HepG2 (cell line): Measurements from ENCODE around the gene TRMT1. TPM values are rescaled to one million over a fixed set of nuclear protein-coding genes. Genes with fewer than 3 reads are reported as not detected.

ENCODE experiments used
- FIP1L1 ChIP-seq: fragments of 200-400 bp; formaldehyde crosslinking; IDR thresholded peaks from 2 replicates; pipeline ENCODE4 v1.6.1; 2018; ENCODE audit warnings: low read depth, mild to moderate bottlenecking, low read length, moderate library complexity, borderline replicate concordance; ENCODE audit not compliant: insufficient read depth
- FLYWCH1 ChIP-seq: sonication (generic); formaldehyde crosslinking; IDR thresholded peaks from 2 replicates; pipeline ENCODE4 v1.8.1; 2023; ENCODE audit warnings: mild to moderate bottlenecking, missing genetic modification reagents
- HNRNPL ChIP-seq: fragments of 200-400 bp; formaldehyde crosslinking; IDR thresholded peaks from 2 replicates; pipeline ENCODE4 v1.6.1; 2017; ENCODE audit warnings: mild to moderate bottlenecking, low read depth, low read length
- IRF2 ChIP-seq: IDR thresholded peaks from 2 replicates; pipeline ENCODE4 v1.6.1; 2018; ENCODE audit warnings: missing genetic modification reagents, missing compliant biosample characterization
- MZF1 ChIP-seq: sonication (generic); formaldehyde crosslinking; IDR thresholded peaks from 2 replicates; pipeline ENCODE4 v1.8.1; 2023; ENCODE audit warnings: mild to moderate bottlenecking, missing genetic modification reagents, borderline replicate concordance
- SAP130 ChIP-seq: IDR thresholded peaks from 2 replicates; pipeline ENCODE4 v1.6.1; 2016; ENCODE audit warnings: low read depth
- TBL1XR1 ChIP-seq: fragments of 150-350 bp; IDR thresholded peaks from 2 replicates; pipeline ENCODE4 v1.6.1; 2014; ENCODE audit warnings: borderline replicate concordance, low read length; ENCODE audit not compliant: partially characterized antibody
- ZNF121 ChIP-seq: sonication (generic); formaldehyde crosslinking; IDR thresholded peaks from 2 replicates; pipeline ENCODE4 v1.5.0; 2020; ENCODE audit warnings: mild to moderate bottlenecking, missing genetic modification reagents
- ZNF207 ChIP-seq: fragments of 450-650 bp; IDR thresholded peaks from 2 replicates; pipeline ENCODE4 v1.6.1; 2016; ENCODE audit warnings: antibody characterized with exemption, borderline replicate concordance
- ZNF235 ChIP-seq: sonication (generic); formaldehyde crosslinking; IDR thresholded peaks from 2 replicates; pipeline ENCODE4 v1.8.1; 2023; ENCODE audit warnings: mild to moderate bottlenecking, missing genetic modification reagents, borderline replicate concordance
- ZNF263 ChIP-seq: sonication (generic); formaldehyde crosslinking; IDR thresholded peaks from 2 replicates; pipeline ENCODE4 v1.4.0; 2020; ENCODE audit warnings: missing genetic modification reagents
- ZNF329 ChIP-seq: sonication (generic); formaldehyde crosslinking; IDR thresholded peaks from 2 replicates; pipeline ENCODE4 v1.9.0; 2021; ENCODE audit warnings: low read depth, mild to moderate bottlenecking, missing genetic modification reagents
- ZNF383 ChIP-seq: sonication (generic); formaldehyde crosslinking; IDR thresholded peaks from 2 replicates; pipeline ENCODE4 v1.4.0; 2020; ENCODE audit warnings: missing genetic modification reagents, mild to moderate bottlenecking, borderline replicate concordance
- ZNF564 ChIP-seq: sonication (generic); formaldehyde crosslinking; IDR thresholded peaks from 2 replicates; pipeline ENCODE4 v1.8.1; 2023; ENCODE audit warnings: mild to moderate bottlenecking, missing genetic modification reagents
- ZNF672 ChIP-seq: sonication (generic); formaldehyde crosslinking; IDR thresholded peaks from 2 replicates; pipeline ENCODE4 v1.8.1; 2022; ENCODE audit warnings: missing genetic modification reagents
- ZNF703 ChIP-seq: sonication (generic); formaldehyde crosslinking; IDR thresholded peaks from 2 replicates; pipeline ENCODE4 v1.5.1; 2020; ENCODE audit warnings: missing genetic modification reagents, mild to moderate bottlenecking, moderate library complexity, borderline replicate concordance
- polyA plus RNA-seq, 8 experiments: library from polyadenylated mRNA; depleted of rRNA in 3 of 8; stranded (reverse) in 7 of 8; unstranded in 1 of 8; fragments of >200 nt; fragmentation: Illumina TruSeq in 4 of 8; extraction: Trizol in 4 of 8; gene quantifications; 2 replicates each; pipeline versions ENCODE4 v1.2.1 to v1.2.3, GENCODE V29; 2011 to 2016; ENCODE audit warnings: low read depth in 4 of 8, missing spikeins in 1 of 8, mixed read lengths in 1 of 8; ENCODE audit not compliant: insufficient read depth in 1 of 8
- total RNA-seq, 5 experiments: library from RNA; depleted of rRNA; stranded (reverse); fragments of >200 nt; fragmentation: Illumina TruSeq; extraction: Trizol; gene quantifications; 2 replicates each; pipeline ENCODE4 v1.2.3, GENCODE V29; 2016; ENCODE audit warnings: low read depth in 1 of 5
- TF ChIP-seq, protein P1 (sequence below): sonication (generic); formaldehyde crosslinking; IDR thresholded peaks from 2 replicates; pipeline ENCODE4 v1.8.1; 2023; ENCODE audit warnings: mild to moderate bottlenecking, missing genetic modification reagents
- TF ChIP-seq, protein P2 (sequence below), 2 experiments: sonication (generic) in 1 of 2; formaldehyde crosslinking in 1 of 2; IDR thresholded peaks; 2 replicates each; pipeline versions ENCODE4 v1.4.0 to v1.6.1; 2016 to 2020; ENCODE audit warnings: borderline replicate concordance in 1 of 2, low read depth in 1 of 2, mild to moderate bottlenecking in 1 of 2, missing genetic modification reagents in 1 of 2
- TF ChIP-seq, protein P3 (sequence below): sonication (generic); formaldehyde crosslinking; IDR thresholded peaks from 2 replicates; pipeline ENCODE4 v1.5.1; 2020; ENCODE audit warnings: mild to moderate bottlenecking, missing genetic modification reagents, borderline replicate concordance
- TF ChIP-seq, protein P4 (sequence below): sonication (generic); formaldehyde crosslinking; IDR thresholded peaks from 2 replicates; pipeline ENCODE4 v1.8.1; 2023; ENCODE audit warnings: mild to moderate bottlenecking, inconsistent platforms, moderate library complexity, missing genetic modification reagents, borderline replicate concordance

Gene TRMT1
- total and polyA plus RNA-seq, 2 of the 13 experiments (the other 11 are each of a cell fraction or from before 2014, with no cell fraction given) = 35.5 to 44.1 TPM

DNA sequence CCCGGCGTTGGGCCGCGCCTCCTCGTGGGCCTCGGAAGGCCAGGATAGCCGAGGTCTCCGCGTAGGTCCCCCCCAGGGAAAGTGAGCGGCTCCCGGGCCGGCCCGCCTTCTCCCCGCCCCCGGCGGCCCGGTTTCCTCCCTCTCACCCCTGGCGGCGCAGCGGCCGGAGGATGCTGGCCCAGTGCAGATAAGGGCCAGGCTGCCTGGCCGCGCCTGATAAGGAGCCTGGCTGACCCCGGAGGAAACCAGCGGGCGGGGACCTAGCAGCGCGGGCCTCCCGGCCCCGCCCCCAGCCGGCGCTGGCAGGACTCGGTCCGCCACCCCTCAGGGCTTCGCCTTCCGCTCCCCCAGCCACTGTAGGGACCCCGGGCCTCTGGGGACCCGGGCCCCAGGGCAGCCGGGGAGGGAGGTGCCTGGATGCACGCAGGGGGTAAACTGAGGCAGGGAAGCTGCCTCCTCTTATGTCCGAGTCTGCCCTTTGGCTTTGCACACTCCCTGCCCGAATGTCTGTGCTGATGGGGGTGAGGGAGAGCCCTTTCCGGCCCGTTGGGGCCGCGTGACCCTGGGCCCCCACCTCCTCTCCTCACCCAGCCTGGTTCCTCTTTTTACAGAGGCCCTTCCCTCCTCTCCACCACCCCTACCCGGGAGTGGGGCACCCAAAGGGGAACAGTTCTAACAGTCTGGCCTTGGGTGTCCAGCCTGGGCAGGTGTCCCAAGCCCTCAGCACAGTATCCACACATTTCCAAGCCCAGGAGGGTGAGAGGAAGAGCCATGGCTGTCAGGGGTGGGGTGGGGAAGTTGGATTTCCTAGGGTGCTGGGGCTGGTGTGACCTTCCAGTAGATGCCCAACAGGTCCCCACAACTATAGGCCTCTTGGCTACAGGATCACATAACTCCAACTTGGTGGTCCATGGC is 13.6 kb downstream of the TRMT1 start, which contains the start of gene LYL1 (continued):
- TF ChIP-seq, protein P1, sequence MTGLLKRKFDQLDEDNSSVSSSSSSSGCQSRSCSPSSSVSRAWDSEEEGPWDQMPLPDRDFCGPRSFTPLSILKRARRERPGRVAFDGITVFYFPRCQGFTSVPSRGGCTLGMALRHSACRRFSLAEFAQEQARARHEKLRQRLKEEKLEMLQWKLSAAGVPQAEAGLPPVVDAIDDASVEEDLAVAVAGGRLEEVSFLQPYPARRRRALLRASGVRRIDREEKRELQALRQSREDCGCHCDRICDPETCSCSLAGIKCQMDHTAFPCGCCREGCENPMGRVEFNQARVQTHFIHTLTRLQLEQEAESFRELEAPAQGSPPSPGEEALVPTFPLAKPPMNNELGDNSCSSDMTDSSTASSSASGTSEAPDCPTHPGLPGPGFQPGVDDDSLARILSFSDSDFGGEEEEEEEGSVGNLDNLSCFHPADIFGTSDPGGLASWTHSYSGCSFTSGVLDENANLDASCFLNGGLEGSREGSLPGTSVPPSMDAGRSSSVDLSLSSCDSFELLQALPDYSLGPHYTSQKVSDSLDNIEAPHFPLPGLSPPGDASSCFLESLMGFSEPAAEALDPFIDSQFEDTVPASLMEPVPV (CRISPR knock-in tag) = no peak
- TF ChIP-seq, protein P2, sequence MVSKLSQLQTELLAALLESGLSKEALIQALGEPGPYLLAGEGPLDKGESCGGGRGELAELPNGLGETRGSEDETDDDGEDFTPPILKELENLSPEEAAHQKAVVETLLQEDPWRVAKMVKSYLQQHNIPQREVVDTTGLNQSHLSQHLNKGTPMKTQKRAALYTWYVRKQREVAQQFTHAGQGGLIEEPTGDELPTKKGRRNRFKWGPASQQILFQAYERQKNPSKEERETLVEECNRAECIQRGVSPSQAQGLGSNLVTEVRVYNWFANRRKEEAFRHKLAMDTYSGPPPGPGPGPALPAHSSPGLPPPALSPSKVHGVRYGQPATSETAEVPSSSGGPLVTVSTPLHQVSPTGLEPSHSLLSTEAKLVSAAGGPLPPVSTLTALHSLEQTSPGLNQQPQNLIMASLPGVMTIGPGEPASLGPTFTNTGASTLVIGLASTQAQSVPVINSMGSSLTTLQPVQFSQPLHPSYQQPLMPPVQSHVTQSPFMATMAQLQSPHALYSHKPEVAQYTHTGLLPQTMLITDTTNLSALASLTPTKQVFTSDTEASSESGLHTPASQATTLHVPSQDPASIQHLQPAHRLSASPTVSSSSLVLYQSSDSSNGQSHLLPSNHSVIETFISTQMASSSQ (IDR thresholded peaks at IDR 0.05; ENCODE audit: low read depth) = no peak
- TF ChIP-seq, protein P2 (CRISPR knock-in tag; IDR thresholded peaks at IDR 0.05; ENCODE audit: borderline replicate concordance) = no peak
- no peak for TF ChIP-seq ZNF329
- TF ChIP-seq HNRNPL = no peak
- no peak for TF ChIP-seq ZNF207
- TF ChIP-seq ZNF121 (CRISPR knock-in tag) = no peak; the same call in 1 of the 2 replicates
- TF ChIP-seq IRF2 (CRISPR knock-in tag) = no peak
- TF ChIP-seq ZNF263 = no peak
- TF ChIP-seq TBL1XR1 = no peak
- TF ChIP-seq ZNF383 = no peak
- TF ChIP-seq, protein P3, sequence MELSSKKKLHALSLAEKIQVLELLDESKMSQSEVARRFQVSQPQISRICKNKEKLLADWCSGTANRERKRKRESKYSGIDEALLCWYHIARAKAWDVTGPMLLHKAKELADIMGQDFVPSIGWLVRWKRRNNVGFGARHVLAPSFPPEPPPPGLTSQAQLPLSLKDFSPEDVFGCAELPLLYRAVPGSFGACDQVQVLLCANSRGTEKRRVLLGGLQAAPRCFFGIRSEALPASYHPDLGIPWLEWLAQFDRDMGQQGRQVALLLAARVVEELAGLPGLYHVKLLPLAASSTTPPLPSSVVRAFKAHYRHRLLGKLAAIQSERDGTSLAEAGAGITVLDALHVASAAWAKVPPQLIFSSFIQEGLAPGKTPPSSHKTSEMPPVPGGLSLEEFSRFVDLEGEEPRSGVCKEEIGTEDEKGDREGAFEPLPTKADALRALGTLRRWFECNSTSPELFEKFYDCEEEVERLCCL (CRISPR knock-in tag) = peak; percentile 50; the same call in 1 of the 2 replicates
- no peak for TF ChIP-seq FLYWCH1 (CRISPR knock-in tag)
- TF ChIP-seq SAP130 = peak; percentile 52; the same call in 1 of the 2 replicates
- no peak for TF ChIP-seq MZF1
- no peak for TF ChIP-seq ZNF235
- TF ChIP-seq, protein P4, sequence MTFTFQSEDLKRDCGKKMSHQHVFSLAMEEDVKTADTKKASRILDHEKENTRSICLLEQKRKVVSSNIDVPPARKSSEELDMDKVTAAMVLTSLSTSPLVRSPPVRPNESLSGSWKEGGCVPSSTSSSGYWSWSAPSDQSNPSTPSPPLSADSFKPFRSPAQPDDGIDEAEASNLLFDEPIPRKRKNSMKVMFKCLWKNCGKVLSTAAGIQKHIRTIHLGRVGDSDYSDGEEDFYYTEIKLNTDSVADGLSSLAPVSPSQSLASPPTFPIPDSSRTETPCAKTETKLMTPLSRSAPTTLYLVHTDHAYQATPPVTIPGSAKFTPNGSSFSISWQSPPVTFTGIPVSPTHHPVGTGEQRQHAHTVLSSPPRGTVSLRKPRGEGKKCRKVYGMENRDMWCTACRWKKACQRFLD (CRISPR knock-in tag) = no peak
- no peak for TF ChIP-seq ZNF672 (CRISPR knock-in tag)
- no peak for TF ChIP-seq ZNF564 (CRISPR knock-in tag)
- no peak for TF ChIP-seq ZNF703 (CRISPR knock-in tag)
- no peak for TF ChIP-seq FIP1L1
